ENCODE measurements around the gene MYLK.

MYLK gene

DNA sequence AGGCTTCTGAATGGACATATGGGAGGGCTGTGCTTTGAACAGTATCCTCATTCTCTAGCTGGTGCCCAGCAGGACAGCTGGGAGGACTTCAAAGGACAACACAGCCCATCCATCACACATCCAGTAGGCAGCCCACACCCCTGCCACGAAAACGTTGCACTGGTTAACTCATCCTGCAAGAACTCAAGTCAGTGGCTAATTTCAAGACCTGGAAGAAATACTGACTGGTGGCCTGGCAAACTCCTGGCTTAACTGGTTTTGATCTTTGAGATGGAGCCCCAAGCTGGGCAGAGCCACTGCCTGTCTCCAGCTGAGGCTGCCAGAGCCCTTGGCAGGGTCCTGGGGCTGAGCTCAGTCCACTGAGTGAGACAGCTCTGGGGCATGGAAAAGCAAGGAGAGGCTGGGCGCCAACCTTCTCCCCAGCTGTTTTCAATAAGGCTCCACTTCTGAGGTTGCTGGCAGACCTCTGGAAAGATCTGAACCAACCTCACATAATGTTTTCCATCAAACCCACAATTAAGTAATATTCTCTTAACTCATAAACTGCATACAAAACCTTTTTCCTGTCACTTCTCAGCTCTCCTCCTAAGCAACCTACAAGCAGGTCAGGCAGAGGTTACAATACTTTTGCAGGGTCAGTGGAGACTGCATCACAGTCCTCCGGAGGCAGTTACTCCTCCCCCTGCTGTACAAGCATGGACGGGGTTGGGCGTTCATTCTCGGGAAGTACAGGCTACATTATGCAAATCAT is 110.3 kb downstream of the MYLK start:
- DNase-seq (ENCODE audit: low read depth in 3 of 3) = no peak

DNA sequence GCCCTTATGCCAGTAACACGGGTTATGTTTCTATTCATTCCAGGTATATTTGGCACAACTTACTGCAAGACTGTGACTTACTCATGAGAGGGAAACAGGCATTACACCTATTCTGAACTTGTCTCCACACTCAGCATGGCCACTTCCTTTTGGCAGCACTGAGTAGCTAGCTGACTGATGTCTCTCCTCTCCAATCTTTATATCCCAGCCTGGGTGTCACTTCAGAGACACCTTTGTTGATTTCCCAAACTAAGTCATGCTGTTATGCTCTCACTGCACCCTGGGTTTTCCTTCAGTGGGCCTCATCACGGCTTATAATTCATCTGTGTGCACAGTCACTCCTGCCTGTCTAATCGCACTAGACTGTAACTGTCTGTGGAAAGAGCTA is 114.8 kb downstream of the MYLK start:
- no peak for DNase-seq (ENCODE audit: low read depth in 3 of 3)

DNA sequence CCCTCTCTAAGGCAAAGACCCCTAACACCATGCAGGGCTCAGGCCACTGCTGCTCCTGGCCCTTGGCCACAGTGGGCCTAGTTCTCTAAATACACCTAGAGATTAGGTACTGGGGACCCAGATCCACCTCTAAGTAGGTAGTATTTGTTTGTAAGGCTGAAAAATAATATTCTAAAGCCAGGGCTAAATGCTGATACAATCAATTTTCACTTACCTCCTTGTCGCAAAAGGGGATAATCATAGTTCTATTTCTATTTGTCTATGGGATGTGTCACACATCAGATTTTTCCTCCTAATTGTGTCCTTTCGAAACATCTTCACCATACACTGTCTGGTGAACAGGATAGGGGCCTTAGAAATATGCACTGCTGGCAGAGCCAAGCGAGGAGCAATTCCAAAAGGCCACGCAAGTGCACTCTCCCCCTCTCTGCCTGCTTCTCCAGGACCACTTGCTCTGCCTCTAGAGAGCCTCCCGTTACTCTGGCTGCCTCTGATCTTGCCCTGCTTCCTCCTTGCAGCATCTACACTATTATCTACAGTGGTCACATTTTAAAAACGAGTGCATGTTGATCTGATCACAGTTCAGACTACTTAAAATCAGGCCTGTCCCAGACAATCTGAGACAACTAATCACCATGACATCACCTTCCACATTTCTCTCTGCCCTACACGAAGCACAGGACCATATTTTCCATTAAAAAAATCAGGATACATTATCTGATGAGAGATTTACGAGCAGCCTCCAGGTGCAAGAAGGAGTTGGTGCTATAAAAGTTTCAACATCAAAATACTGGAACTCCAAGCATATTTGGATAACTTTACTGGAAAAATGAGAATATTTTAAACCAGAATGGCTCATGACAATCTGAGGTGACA is 115.4 kb downstream of the MYLK start:
- DNase-seq (ENCODE audit: low read depth in 3 of 3) = no peak

DNA sequence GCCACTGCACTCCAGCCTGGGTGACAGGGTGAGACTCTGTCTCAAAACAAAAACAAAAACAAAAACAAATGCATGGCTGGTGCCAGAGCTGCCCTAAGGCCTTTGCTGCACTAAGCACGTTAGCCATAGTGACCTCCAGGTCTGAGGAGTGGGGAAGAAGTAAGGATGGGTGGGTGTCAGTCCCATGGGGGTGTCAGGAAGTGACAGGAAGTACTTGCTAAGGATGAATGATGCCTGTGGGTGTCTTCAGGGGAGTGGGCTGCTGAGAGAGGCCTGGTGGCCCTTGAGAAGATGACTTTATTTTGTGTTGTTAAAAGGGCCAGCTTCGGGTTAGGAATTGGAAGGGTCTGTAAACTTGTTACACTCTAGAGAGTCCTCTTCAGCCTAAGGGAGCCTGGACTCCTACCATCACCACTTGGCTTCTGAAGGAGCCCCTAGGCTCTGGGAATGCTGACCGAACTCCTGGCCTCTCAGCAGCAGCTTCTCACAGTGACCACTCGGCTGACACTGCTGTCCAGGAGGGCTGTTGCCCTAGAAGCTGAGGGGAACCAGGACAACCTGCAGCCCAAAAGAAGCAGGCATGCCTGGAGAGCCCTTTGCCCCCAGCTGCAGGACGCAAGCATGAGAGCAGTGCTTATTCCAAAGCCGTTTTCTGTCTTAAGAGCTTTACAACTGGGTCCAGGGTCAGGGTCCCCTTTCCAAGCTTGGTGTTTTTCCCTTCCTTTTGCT is 116.4 kb downstream of the MYLK start:
- DNase-seq (ENCODE audit: low read depth in 3 of 3) = no peak

DNA sequence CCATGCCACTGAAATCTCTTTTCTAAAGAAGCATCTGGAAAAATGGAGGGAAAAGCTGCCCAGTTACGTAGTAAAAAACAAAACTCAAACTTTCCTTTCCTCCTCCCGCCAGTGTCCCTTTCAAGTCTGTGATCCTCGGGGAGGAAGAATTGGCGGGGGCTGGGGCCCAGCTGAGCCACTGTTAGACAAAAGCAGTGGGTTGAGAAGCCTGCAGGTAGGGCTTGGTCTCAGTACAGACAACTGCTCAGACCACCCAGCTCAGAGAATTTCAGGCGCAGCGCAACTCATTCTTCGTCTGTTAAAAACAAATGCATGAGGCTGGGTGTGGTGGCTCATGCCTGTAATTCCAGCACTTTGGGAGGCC is 117.1 kb downstream of the MYLK start:
- DNase-seq (ENCODE audit: low read depth in 3 of 3) = no peak

DNA sequence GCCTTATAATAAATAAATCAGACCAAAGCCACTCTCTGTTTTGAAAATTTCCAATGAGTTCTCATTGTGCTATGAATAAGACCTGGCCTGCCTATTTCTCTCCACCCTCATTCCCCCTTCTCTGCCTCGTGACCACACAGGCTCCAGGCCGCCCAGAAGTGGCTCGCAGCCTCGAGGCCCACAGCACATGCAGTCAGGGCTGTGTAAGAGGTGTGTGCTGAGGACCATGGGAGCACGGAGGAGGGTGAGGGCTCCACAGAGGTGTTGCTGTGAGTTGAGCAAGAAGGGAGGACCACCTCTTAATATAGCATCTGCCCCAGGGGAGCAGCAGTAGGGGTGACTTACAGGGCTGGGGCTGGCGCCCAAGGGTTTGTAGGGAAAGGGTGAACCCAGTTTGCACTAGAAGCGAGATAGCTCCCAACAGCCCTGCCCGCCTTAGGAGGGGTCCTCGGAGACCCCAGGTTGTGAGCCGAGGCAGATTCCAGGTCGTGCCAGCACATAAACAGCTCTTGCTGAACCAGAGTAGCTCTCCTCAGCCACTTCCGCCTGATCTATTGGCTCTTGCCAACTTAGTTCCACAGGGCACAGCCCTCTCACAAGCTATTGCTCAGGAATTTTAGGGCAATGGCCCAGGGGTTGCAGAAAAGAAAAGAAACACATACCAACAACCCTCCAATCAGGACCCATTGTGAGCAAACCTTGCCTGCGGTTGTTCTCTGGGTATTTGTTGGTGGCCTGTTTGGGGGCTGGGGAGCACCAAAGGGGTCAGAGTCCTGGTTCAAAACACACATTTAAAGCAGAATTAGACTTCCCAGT is 117.7 kb downstream of the MYLK start:
- no peak for DNase-seq (ENCODE audit: low read depth in 3 of 3)

DNA sequence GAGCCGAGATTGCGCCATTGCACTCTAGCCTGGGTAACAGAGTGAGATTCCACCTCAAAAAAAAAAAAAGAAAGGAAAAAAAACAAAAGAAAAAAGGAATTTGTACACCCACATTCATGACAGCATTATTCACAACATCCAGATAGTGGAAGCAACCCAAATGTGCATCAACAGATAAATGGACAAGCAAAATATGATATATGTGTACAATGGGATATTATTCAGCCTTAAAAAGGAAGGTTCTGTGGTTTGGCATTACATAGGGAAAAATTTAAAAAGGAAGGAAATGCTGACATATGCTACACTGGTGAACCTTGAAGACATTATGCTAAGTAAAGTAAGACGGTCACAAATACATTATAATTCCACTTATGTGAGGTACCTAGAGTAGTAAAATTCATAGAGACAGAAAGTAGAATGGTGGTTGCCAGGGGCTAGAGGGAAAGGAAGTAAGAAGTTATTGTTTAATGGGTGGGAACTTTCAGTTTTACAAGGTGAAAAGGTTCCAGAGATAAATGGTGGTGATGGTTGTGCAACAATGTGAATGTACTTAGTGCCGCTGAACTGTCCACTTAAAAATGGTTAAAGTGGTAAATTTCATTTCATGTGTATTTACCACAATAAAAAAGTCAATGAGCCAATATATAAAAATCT is 118.5 kb downstream of the MYLK start:
- DNase-seq (ENCODE audit: low read depth in 3 of 3) = no peak

DNA sequence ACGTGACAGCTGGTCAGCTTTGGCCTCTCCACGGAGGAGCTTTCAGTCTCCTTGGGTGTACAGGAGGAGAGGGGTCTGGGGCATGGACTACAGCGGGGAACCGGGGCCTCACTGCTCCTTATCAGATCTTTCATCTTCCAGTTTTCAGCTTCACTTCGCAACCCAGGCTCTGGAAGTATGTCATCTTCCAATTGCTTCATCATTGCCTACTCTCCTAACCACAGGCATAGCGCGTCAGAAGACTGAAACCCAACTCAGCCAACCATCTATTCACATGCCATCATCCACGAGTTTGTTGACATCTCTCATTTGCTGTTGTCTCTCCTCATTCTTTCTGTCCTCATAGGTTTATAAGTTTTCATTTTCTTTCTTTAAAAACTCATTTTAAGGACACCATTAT is 119.5 kb downstream of the MYLK start:
- DNase-seq (ENCODE audit: low read depth in 3 of 3) = no peak

DNA sequence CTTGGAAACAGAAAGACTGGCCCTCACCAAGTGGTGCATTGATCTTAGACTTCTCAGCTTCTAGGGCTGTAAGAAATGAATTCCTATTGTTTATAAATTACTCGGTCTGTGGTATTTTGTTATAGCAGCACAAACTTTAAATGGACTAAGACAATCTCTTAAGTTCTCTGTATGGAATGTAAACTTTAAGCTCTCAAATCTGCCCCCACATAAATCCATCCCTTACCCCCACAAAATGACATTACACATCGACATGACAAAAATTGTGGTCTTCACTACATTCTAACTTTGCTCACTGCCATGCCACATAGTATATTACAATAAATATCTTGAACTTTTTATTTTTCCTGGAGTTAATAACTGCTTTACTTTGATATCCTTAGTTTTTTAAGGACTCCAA is 121.3 kb downstream of the MYLK start:
- no peak for DNase-seq (ENCODE audit: low read depth in 3 of 3)

DNA sequence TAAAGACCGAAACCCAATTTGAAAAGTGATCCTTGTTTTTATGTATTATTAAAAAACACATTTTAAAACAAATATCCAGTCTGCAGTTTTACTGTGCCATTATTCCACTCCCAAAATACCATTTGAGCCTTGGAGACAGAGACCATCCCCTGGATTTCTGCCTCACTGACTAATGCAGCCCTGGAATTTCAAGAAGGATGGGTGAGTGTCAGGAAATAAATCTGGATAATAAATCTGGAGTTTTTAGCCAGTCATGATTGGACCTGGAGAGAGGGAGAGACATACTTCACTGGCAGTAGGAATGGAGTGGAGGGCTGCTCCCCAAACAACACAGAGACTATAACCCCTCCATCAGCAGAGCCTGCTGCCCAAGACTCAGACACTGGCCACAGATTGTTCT is 123.3 kb downstream of the MYLK start:
- no peak for DNase-seq (ENCODE audit: low read depth in 3 of 3)

DNA sequence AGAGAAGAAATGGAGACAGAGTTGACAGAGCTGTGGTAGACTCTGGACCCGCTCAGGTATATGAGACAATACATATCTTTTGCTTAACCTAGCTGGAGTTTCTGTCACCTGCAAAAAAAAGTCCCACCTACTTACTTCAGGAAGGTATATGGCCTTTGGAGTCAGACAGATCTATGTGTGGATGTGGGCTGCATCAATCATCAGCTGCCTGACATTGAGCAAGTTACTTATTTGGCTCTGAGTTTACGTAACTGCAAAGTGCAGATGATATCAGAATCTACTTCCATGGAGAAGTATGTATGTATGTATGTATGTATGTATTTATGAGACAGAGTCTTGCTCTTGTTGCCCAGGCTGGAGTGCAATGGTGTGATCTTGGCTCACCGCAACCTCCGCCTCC is 124.3 kb downstream of the MYLK start:
- no peak for DNase-seq (ENCODE audit: low read depth in 3 of 3)

DNA sequence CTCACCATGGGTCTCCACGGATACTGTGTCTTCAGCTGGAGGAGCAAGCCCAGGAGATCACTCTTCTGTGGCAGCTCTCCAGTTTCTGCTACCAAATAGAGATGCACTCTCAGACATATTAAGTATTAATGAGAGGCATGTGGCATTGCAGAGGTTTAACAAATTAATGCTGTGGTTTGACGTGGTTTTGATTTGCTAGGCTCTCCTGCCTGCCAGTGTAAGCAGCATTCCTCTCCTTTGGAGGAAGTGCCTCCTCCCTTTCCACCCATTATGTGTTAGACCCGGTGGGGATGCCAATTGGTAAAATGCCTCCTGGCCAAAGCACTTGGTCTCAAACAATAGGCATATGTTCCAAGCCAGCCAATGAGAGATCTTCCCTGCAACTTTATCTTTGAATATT is 124.8 kb downstream of the MYLK start:
- no peak for DNase-seq (ENCODE audit: low read depth in 3 of 3)

DNA sequence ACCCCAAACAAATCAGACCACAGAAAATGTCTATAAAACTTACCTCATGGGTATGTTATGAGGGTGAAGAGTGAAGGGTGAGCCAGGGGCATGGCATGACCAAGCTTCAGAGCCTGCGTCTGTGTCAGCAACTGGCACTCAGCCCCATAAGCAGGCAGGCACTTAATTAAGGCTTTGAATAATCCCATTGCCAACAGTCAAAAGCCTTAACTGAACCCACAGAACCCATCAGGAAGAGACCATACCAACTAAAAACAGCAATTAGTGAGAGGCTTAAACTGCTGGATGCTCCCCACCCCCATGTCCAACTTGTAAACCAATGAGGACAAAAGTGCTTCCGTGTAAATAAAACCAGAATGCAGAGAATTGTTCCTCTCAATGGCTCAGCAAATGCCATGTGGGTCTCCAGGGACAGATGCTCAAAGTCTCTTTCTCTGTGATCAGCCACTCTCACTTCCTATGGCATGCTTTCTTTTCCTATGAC is 126.0 kb downstream of the MYLK start:
- DNase-seq (ENCODE audit: low read depth in 3 of 3) = no peak

DNA sequence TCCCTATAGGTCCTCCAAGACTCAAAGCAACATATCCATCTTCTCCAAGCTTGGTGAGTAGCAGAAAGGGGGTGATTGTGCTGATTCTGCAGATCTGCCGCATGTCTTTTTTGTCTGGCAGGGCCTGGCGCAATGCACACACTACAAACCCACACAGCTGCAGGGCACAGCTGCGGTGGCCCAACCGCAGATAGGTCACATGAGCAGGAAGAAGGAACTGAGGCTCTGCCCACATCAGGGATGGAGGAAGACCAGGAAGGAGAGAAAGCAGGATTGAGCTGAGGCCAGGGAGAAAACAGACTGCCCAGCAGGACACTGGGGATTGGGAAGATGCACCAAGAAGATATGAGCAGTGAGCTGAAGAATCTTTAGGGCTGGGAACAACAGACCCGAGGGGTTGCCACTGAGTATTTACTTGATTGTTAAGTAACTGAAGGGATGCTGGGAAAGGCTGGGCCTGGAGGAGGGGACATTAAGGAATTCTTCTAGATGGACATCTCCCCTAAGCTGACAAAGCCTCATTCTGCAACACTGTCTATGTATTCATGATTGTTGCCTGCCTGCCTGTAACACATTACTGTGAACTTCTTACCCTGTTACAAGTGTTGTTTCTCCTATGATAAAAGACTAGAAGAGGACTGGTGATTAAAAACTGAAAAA is 126.7 kb downstream of the MYLK start:
- no peak for DNase-seq (ENCODE audit: low read depth in 3 of 3)

DNA sequence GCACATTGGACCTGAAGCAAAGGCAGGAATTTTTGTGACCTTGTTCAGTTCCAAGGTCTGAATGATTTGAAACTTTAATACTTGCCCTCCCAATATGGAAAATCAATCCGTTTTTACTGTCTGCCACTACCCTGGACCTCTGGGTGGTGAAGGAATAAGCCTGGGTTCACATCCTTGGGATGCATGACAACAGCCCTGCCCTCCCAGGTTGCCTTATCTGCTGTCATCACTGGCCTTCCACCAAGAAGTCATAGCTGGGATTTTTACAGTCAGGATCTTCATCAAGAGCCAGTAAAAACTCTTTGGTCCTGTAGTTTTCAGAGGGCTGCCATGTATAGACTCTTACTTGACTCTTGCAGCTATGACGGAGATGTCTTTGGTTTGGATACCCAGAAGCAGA is 128.6 kb downstream of the MYLK start:
- no peak for DNase-seq (ENCODE audit: low read depth in 3 of 3)

DNA sequence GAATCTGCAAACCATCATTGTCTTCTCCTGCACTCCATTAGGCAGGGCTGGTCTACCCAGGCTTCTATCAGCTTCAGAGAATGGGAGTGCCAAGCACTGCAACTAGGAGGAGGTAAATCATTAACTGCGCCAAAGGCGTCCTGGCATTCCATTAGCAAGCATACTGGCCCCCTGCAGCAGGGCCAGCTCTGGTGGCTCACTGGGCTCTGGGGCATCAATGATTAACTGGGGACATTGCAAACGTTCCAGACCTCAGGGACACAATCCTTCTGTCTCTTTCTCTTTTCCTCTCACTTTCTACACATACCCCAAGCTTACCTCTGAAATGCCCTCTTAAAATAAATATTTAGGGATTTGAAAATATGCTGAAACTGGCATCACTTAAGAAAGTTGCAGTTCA is 129.0 kb downstream of the MYLK start:
- no peak for DNase-seq (ENCODE audit: low read depth in 3 of 3)

DNA sequence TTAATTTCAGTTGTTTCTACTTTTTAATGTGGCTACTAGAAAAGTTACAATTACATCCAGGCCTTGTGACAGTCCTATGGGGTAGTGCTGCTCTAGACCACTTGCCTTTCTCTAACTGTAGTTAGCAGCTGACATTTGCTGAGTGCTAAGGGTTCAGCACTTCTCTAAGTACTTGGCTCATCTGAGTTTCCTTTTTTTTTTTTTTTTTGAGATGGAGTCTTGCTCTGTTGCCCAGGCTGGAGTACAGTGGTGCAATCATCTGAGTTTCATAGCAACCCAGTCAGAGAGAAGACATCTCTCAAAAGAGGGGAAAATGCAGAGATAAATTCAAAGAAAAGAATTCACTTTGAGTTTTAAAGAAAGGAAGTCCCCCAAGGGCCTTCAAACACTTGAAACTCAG is 130.8 kb downstream of the MYLK start:
- no peak for DNase-seq (ENCODE audit: low read depth in 3 of 3)

DNA sequence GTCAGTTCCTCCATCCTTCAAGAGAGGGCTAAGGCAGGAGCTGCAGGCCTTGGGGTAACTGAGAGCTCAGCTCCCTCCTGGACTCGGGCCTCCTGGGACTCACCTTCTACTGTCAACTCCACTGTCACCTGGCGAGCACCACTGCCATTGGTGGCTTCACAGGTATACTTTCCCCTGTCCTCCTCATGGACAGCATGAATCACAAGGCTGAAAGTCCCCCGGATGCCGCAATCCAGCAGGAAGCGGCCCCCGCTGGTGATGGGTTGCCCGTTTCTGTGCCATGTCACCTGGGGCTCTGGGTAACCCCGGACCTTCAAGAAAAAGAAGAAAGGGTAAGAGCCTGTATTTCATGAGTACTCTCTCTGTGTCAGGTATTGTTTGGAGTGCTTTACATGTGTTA is 131.9 kb downstream of the MYLK start:
- no peak for DNase-seq (ENCODE audit: low read depth in 3 of 3)

DNA sequence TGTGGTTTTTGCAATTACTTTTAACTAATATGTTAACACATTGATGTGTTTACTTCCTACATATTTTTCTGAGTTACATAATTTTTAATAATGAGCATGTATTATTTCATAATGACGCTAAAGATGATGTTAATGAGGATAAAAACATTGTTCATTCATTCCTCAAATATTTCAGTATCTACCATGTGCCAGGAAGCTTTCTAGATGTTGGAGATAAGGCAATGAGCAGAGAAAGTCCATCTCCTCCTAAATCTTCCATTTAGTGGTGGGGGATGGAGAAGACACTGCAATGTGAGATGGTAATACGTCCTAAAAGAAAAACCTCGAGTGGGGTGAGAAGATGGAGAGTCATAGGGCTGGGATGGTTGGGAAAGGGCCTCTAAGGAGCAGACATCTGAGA is 132.7 kb downstream of the MYLK start:
- DNase-seq (ENCODE audit: low read depth in 3 of 3) = no peak

DNA sequence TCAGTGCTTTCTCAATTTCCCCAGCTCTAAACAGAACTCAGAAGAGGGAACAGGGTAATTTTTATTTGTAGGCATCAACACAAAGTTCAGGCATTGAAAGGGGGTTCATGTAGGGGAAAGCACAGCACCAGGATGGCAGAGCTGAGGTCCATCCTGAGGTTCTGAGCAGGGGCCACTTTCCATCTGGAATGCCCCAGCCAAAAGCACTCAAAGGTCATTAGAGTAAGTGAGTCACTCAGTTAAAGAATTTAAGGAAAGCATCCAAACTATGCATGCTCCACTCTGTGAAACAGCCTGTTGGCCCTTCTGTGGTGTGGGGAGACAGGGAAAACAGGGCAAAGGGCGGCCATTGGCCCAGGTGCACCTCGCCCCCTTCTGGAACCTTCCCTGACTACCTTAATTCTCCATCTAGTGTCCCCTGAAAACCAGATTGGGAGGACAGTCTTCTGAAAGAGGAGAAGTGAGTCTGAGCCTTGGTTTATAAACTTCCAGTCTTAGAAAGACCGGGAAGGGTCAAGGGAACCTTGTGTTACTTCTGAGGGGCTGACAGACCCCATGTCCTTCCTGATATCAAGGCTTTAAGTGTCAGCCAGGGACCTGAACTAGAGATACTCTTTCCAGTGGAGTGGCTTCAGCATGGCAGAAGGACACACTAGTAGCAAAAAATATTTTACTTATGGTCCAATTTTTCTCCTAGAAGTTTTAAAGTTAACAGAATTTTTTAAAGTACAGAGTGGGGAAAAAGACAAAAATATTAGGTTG is 133.3 kb downstream of the MYLK start:
- no peak for DNase-seq (ENCODE audit: low read depth in 3 of 3)

Measured in stimulated activated CD4-positive, alpha-beta T cell treated with anti-CD3 and anti-CD28 coated beads, TNF-alpha, amount 100 ng/mL, for 48 hours (primary cell).